ENCODE data around the gene AP2B1.

The AP2B1 gene

DNA sequence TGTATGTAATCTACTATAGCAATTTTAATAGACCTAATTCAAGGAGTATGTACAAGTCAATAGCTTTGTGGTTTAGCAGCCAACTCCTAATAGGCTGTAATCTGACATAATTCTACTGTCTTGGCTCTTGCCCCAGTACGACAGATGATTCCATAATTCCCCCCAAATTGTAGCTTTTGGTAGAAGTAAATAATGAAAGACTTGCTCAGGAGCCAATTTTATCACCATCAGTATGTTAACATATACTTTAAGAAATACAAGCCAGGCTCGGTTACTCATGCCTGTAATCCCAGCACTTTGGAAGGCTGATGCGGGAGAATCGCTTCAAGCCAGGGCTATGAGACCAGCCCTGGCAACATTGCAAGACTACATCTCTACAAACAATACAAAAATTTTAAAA is 53.9 kb downstream of the AP2B1 start:
- no peak for DNase-seq

DNA sequence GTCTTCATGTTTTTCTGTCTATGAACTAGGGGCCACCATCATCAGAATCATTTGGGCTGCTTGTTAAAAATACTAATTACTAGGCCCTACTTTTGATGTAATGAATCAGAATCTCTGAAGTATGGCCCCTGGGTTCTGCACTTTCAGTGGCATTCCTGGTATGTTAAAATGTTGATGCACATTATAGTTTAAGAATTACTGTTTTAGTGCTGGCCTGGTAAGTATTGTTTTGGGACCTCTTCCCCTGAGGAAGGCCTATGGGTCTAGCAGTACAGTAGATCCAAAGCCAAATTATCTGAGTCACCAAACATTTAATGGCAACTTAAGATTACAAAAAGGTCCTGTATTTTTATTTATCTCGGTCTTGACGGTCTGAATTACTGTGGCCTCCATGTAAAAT is 58.8 kb downstream of the AP2B1 start:
- DNase-seq: no peak

DNA sequence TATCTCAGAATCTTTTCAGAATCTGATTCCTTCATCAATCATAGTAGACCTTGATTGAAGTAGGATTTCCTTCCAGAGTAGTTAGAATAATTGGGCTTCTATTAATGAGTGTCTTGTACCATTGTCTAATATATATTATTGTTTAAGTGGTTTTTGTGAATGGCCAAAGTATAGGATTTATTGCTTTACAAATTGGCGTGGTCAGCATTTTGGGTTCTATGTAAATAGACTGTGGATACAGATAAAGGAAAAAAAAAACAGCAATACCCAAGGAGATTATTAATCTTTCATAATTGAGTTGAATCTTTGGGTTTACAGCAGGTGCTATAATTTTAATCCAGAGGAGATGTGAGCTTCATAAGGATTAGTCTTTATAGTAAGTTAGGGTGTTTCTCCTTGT is 64.3 kb downstream of the AP2B1 start:
- DNase-seq: no peak

DNA sequence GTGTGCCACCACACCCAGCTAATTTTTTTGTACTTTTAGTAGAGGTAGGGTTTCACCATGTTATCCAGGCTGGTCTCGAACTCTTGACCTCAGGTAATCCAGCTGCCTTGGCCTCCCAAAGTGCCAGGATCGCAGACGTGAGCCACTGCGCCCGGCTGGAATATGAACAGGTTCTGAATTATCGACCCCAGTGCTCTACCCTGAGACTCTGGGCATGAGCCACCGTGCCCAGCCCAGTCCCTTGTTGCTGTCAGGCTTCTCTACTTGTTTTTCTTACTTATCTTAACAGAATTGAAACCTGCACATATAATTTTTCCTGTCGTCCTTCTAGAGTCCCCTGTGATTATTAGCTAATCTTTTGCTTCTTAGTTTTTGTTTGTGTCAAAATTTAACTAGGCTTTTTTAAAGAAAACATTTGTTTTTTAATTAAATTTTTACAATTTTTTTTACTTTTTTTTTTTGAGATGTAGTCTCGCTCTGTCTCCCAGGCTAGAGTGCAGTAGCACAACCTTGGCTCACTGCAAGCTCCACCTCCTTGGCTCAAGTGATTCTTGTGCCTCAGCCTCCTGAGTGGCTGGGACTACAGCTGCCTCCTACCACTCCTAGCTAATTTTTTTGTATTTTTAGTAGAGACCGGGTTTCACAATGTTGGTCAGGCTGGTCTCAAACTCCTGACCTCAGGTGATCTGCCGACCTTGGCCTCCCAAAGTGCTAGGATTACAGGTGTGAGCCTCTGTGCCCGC is 66.7 kb downstream of the AP2B1 start:
- no peak for DNase-seq

DNA sequence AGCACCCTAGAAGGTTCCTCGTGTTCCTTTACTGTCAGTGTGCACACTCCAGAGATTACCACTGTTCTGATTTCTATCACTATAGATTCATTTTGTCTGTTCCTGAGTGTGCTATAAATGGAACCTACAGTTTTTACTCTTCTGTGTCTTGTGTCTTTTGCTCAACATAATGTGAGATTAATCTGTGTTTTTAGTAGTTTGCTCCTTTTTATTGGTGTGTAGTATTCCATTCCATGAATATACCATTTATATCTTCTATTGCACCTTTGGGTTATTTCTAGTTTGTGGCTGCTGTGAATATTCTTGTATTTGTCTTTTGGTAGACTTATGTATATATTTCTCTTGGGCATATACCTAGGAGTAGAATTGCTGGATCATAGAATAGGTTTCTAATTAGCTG is 68.2 kb downstream of the AP2B1 start:
- no peak for DNase-seq

DNA sequence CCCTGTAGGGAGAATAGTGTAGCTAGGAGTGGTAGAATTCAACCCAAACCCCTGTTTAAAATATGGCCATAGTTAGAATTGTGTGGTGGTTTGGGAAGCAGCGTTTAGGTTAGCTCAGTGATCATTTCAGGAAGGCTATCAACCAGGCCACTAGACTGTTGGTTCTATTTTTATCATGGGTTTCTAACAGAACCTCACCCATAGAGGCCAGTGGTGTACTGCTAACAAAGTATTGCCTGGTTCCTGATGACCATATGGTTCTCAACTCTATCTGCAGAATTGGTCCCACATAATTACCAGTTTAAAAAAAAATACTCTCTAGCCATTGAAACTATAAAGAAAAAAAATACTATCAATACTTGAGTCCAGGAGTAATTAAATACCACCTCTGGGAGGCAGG is 73.8 kb downstream of the AP2B1 start:
- no peak for DNase-seq

DNA sequence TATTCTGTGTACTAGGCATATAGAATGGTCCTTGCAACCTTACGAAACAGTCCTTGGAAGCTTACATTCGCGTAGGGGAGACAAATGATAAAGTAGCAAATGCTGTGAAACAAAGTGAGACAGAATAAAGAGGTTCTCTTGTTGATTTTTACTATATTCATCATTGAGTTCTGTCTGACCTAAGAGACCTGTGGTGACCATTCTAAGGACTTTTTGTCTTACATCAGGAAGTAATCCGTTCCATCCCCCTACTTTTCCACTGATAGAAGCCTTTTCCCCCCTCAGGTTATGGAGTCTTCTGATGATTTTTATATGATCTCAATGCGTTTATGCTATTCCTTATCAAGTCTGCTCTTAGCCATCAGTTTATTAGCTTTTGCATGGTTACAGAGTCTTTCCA is 77.6 kb downstream of the AP2B1 start:
- no peak for DNase-seq

DNA sequence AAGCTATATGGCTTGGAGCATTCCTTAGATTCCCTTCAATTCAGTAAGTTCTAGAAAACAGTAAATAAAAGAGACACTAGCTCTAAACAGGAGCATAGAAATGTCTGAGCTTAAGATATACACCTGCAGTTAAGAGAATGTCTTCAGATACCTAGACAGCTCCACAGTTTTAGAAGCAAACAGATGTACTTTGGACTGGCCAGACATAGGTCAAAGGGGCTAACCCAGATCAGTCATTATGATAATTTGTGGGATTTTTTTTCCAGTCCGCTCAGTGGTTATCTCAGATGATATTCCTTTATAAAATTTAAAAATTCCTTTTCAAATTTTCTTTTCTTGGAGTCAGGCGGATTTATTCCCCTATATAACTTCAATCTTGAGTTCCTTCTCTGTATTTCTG is 78.5 kb downstream of the AP2B1 start:
- no peak for DNase-seq

DNA sequence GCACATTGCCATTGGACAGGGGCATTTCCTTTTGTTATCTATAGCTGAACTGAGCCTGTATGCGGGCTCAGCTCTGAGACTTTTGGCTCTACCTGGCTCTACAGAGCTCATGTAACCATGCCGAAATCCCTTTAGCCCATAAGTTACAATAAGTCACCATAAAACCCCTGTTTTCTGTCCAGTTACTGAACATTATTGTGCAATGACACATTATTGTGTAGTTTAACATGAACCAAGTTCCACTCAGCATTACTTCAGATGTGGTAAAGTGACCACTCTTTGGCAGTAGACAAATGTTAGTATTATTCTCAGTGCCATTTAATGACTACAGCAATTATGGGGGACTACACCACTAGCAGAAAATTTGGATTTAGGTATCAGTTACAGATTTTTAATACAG is 78.9 kb downstream of the AP2B1 start:
- DNase-seq: no peak

DNA sequence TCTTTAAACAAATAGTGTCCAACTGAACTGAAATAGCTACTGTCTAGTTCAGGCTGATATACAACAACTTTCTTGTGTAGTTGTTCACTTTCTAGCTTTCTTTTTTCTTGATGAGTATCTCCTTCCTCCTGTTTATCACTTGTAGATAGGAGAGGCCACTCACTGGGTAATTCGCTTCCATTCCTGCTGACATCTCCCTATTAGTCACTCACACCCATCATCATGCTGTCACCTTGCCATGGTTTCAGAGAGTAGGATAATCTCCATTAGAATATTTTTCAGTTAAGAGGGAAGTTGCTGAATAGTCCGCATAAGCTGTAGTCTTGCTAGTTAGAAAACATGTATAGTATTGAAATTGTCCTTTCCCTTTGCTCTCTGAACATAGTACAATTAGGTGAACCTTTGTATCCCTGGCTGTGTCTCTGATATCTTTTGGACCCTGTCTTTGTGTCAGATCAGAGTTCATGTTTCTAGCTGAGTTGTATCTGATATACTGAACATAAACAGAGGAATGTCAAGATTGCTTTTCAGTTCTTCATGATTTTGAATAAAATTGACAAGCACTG is 79.9 kb downstream of the AP2B1 start:
- no peak for DNase-seq

DNA sequence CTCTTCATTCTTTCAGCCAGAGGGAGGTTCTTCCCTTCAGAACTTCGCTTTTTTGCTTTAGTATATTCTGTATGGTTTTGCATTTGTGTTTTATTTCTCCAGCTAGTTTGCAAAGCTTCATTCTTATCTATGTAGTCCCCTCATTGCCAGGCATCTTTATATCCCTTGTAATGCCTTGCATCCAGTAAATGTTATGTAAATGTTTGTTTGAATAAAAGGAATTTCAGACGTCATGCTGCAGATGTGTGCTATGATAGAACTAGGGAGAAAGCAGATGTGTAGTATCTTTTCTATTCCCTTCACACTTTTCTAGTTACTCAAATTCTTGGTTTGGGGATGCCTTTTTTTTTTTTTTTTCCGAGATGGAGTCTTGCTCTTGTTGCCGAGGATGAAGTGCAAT is 81.7 kb downstream of the AP2B1 start:
- DNase-seq: no peak

DNA sequence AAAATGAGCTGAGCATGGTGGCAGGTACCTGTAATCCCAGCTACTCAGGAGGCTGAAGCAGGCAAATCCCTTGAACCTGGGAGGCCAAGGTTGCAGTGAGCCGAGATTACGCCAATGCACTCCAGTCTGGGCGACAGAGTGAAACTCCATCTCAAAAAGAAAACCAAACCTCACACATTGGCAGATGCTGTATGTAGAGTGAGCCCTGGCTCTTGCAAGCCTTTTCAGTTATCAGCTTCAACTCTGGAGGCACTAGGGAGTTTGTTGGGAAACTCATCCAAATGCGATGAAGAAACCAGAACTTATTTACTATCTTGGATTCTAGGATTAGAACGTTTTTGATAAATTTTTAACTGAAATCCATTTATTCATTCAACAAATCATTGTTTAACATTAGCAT is 87.4 kb downstream of the AP2B1 start:
- DNase-seq: no peak

DNA sequence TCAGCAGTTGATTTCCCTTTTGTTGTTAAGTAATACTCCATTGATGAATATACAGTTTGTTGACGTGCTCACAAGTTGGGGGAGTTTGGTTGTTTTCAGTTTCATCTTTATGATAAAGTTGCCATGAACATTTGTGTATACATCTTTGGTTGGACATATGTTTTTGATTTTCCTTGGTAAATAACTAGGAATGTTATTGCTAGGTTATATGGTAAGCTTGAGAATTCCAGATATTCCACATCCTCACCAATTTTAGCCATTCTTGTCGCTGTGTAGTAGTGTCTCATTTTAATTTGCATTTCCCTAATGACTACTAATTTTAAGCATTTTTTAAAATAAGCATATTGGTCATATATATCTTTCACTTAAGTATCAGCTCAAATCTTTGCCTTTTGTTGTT is 89.3 kb downstream of the AP2B1 start:
- no peak for DNase-seq

DNA sequence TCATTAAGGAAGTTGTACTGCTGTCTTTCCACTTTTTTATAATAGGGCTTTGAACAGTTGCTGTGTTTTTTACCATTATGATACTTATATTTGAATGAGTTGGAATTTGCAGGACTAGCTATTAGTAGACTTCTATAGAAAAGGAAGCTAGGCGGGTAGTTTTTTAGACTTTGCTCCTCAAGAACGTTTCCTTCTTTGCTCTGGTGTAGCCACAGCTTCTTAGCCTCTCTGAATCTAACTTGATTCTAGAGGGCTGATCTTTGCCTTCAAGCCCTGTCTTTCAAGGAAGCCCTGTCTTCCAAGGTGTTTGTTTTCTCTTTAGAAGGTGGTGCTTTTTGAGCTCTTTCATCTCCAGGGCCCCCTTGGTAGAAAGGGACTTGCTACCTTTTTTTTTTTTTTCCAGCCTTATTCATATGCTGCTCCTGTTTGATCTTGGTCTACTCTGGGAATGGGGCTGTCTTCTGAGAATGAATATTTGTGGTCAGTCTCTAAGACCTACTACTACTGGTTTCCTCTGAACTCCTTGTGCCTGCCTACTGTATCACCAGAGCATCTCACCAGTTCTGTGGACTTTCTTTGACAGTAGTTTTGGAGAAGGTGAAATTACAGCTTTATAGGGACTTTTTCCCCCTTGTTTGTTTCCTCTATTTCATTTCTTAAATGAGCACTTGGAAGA is 92.0 kb downstream of the AP2B1 start:
- no peak for DNase-seq

DNA sequence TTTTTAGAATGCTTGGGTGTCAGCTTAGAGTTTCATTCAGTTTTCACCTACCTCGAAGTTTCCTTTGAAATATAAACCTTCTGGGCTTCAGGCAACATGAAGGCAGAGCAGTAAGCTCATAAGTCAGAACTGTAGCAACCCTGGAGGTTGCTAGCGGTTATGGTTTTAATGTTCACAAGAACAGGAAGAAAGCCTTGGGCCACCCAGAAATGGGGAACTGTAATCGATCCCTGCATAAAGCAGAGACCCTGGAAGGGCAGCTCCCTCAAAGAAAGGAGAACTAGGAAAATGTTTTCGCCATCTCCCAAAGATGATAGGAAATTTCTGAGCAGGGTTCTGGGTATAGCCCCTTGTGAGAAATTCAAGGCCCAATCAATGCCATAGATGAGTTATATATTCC is 96.5 kb downstream of the AP2B1 start:
- no peak for DNase-seq

DNA sequence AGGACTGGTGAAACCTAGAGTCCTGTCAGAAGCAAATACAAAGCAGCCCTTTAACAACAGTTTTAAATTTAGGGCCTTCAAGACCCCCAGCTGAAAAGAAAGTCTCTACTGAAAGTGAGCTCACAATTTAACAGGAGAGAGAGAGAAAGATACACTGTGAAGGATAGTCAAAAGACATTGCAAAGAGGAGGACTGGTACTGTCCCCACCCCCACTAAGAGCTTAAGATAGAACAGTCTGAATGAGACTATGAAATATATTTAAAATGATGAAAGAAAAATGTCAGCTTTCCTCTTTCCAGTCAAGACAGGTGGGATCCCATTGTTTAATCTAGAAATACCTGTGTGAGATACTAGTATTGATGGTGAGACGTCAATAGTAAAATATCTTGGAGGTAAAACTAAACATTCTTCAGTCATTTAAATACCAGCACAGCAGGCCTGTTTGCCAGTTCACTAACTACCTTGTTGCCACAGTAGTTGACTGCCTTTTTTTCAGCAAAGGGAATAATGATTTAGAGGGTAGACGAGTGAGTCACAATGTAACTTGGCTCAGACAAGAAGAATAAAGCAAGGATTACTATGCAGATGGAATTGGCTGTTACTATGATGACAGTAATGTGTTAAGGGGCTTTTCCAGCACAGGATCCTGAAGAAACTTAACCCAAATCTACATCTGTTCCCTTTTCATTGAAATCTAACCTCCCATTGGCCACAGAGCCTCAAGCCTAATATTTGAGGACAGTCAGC is 97.1 kb downstream of the AP2B1 start:
- DNase-seq: no peak

DNA sequence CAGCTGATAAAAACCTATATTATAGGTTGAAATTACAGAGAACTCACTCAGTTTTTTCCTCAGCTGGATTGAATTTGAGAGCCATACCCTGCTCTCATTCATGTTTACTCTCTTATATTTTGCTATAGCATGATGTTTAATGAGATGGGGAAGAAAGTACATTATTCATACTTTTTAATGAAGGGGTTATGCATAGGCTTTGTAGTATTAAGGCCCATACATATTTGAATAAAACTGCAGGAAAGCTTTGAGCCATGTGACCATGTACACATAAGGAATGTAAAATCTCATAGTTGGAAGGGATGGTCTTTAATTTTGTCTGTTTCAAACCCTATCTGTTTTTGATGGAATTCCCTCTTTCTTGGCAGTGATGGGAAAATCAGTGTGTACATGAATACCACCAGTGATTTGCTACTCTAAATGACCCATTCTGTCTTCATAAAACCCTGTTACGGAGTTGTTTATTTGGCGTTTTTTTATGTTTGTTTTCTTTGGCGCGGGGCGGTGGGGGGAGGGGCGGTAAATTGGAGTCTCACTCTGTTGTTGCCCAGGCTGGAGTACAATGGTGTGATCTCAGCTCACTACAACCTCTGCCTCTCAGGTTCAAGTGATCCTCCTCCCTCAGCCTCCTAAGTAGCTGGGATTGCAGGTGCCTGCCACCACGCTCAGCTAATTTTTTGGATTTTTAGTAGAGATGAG is 105.5 kb downstream of the AP2B1 start:
- no peak for DNase-seq

DNA sequence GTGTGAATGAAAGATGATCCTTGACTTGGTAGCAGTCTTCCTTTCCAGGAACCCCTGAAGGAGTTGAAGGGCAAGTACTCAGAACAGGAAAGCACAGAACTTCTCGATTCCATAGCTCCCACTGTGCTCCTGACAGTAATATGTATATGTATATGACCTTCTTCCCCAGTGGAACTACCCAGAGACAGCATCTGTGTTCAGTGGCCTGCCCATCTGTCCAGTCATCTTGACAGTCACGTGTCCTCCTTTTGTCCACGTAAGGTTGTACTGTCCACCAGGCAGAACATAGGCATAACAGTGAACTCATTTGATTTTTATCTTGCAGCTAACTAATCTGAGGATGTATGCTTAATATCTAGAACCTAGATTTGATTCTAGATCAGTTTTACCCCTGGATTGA is 106.5 kb downstream of the AP2B1 start:
- no peak for DNase-seq

DNA sequence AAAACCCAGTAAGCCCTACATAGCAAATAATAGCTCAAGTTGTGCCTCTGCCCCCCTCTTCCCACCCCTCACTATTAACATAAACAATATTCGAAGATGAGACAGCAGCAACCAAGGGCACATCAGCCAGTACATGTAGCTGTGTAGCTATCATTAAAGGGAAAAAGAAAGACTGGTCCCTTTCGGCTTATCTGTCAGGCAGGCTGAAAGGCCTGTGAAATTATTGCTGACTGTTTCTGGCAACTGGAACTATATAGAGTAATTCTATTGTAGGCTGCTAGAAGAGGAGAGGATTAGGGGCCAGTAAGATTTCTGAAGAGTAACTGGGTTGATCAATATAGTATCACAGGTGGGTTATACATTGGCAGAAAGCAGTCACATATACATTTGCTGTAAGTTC is 107.8 kb downstream of the AP2B1 start:
- DNase-seq: no peak

DNA sequence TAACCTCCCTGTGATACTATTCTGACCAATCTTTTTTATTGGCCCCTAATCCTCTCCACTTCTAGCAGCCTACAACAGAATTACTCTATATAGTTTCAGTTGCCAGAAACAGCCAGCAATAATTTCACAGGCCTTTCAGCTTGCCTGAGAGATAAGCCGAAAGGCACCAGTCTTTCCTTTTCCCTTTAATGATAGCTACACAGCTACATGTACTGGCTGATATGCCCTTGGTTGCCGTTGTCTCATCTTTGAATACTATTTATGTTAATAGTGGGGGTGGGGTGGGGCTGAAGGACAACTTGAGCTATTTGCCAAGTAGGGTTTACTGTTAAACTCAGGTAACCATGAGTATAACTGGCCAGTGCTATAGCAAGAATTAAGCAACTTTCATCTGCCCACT is 108.5 kb downstream of the AP2B1 start:
- no peak for DNase-seq

DNA sequence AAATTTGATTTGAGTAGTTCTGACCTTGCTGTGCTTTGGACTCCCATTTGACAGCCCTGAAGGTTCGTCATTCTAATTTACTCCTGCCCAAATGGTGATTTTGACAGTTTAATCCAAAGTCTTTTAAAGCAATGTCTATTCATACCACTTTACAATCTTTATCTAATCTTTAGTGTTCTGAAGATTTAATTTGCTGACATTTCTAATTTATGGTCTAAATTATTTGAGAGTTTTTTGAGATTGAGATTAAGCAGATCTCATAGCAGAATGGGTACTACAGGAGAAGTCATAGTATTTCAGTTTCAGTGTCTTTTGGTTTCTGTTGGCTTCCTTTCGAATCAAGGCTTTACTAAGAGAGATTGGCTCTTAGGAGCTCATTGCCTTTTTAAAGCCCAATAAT is 111.7 kb downstream of the AP2B1 start:
- DNase-seq: no peak

DNA sequence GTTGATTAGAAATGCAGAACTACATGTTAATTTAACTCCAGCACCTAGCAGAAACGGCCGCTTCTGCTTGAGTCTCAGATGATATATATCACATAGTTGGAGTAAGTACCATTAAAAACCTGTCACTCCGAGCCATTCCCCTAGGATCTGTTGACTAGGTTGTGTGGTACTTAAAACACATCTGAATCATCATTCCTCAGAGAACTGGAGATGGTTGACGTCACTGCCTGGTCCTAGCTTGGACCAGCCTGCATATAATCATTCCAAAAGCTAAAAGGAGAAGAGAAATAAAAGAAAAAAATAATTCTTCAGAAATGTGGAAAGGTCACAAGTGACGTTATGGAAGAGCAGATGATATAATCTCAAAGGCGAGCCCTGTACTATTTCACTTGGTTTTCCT is 113.0 kb downstream of the AP2B1 start:
- no peak for DNase-seq

DNA sequence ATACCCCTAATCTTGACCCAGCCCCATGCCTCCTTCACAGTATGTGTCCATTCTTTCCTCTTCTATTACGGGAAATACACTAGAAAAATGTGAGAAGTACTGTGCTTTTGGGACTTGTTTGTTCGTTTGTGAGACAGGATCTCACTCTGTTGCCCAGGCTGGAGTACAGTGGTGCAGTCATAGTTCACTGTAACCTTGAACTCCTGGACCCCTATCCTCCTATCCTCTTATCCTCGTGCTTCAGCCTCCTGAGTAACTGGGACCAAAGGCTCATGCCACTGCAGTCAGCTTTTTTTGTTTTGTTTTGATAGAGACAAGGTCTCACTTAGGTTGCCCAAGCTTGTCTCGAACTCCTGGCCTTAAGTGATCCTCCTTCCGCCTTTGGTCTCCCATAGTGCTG is 114.4 kb downstream of the AP2B1 start:
- no peak for DNase-seq
